ENCODE measurements around the gene DLX4. TPM values are rescaled to one million over a fixed set of nuclear protein-coding genes. Genes with fewer than 3 reads are reported as not detected.

The DLX4 gene
- total RNA-seq, 1 experiment from 2014 or later = 2.5 TPM

- peaks cover 20 to 21% of the 10 kb centered on the region in 2 experiments for H3K9me3 Mint-ChIP-seq
- no peaks in the 10 kb centered on the region for H3K4me1 ChIP-seq (ENCODE audit: insufficient read depth, low read length)
- WGBS (ENCODE audit: extremely low coverage, insufficient read length, low lambda C conversion rate) = no CpG with 5 or more reads among the region's 2 CpGs
- no peak for DNase-seq
- H2BK5ac ChIP-seq (ENCODE audit: insufficient read length, low read length) = no peak overlapping the region
- H3K79me1 ChIP-seq (ENCODE audit: insufficient read depth, low read depth, low read length, poor library complexity, severe bottlenecking) = no peaks in the 10 kb centered on the region
- H3K14ac ChIP-seq (ENCODE audit: insufficient read depth, low read length) = no peak overlapping the region
- no peak overlapping the region for H3T11ph ChIP-seq (ENCODE audit: low read length)
- no peak overlapping the region for H2BK120ac ChIP-seq (ENCODE audit: low read depth, low read length, poor library complexity, severe bottlenecking)
- no peak overlapping the region for H4K5ac ChIP-seq (ENCODE audit: insufficient read length, low read depth, low read length)
- H4K8ac ChIP-seq (replicated peaks; ENCODE audit: insufficient read length, low read depth, low read length) = no peak overlapping the region
- peaks cover 45% of the 10 kb centered on the region for H3K27me3 Mint-ChIP-seq (ENCODE audit: low read depth)
- no peak overlapping the region for H2AK5ac ChIP-seq (ENCODE audit: insufficient read length, low read length)
- no peak overlapping the region for H2BK15ac ChIP-seq (ENCODE audit: low read depth, low read length)
- TF ChIP-seq, protein P1, sequence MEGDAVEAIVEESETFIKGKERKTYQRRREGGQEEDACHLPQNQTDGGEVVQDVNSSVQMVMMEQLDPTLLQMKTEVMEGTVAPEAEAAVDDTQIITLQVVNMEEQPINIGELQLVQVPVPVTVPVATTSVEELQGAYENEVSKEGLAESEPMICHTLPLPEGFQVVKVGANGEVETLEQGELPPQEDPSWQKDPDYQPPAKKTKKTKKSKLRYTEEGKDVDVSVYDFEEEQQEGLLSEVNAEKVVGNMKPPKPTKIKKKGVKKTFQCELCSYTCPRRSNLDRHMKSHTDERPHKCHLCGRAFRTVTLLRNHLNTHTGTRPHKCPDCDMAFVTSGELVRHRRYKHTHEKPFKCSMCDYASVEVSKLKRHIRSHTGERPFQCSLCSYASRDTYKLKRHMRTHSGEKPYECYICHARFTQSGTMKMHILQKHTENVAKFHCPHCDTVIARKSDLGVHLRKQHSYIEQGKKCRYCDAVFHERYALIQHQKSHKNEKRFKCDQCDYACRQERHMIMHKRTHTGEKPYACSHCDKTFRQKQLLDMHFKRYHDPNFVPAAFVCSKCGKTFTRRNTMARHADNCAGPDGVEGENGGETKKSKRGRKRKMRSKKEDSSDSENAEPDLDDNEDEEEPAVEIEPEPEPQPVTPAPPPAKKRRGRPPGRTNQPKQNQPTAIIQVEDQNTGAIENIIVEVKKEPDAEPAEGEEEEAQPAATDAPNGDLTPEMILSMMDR (conservative IDR thresholded peaks at IDR 0.05) = no peak
- H4K20me1 ChIP-seq (ENCODE audit: control insufficient read depth, insufficient read depth, insufficient read length) = no peaks in the 10 kb centered on the region
- H3K27me3 ChIP-seq (ENCODE audit: insufficient read depth, low read length) = no peaks in the 10 kb centered on the region
- no peak overlapping the region for H2BK20ac ChIP-seq (ENCODE audit: low read depth, low read length, poor library complexity, severe bottlenecking)
- H3K4me1 Mint-ChIP-seq = no peaks in the 10 kb centered on the region
- peaks cover 14% of the 10 kb centered on the region for H3K9me3 ChIP-seq (ENCODE audit: control insufficient read depth, low read depth, low read length)
- H3K56ac ChIP-seq (ENCODE audit: insufficient read length, low read depth, low read length) = no peak overlapping the region
- no peak overlapping the region for H3K9ac ChIP-seq (ENCODE audit: extremely low read depth, insufficient read length, low read length)
- no peak overlapping the region for H3K27ac ChIP-seq (ENCODE audit: insufficient read length, low read depth, low read length)
- H3K27ac Mint-ChIP-seq = no peak overlapping the region
- H3K23ac ChIP-seq (ENCODE audit: insufficient read length, low read depth, low read length) = no peak overlapping the region
- H3K4me3 Mint-ChIP-seq = no peak overlapping the region
- H3K4ac ChIP-seq (ENCODE audit: low read depth, low read length) = no peak overlapping the region
- peaks cover 0 to 6% (median 0%) of the 10 kb centered on the region in 3 experiments; a peak in 2 of 7 replicates for H3K36me3 Mint-ChIP-seq (ENCODE audit: insufficient read depth in 1 of 3, low read depth in 3 of 3)
- H2BK12ac ChIP-seq (ENCODE audit: insufficient read length, low read depth, low read length) = no peak overlapping the region
- H3K4me2 ChIP-seq (ENCODE audit: insufficient read depth, insufficient read length, low read length) = no peak overlapping the region
- H3K23me2 ChIP-seq (ENCODE audit: insufficient read length, low read depth, low read length, poor library complexity, severe bottlenecking) = no peaks in the 10 kb centered on the region
- no peak overlapping the region for H4K91ac ChIP-seq (ENCODE audit: insufficient read length, low read depth, low read length)
- no peaks in the 10 kb centered on the region for H3K79me2 ChIP-seq (ENCODE audit: insufficient read depth, low read length)
- H2AFZ ChIP-seq (ENCODE audit: low read length) = no peak overlapping the region
- H3K18ac ChIP-seq (ENCODE audit: insufficient read length, low read depth, low read length) = no peak overlapping the region
Measured at GRCh38 chr17:50009282-50009681, 40.3 kb downstream of the DLX4 start.

Measured in H9 (cell line).